ENCODE measurements around the gene ARL6IP4. TPM values are rescaled to one million over a fixed set of nuclear protein-coding genes. Genes with fewer than 3 reads are reported as not detected.

ARL6IP4 gene
- total RNA-seq, 1 experiment from 2014 or later, result 132 TPM

- Histone ChIP-seq H3K23ac (ENCODE audit: insufficient read length, low read depth, low read length) (no peak overlapping the region), H2BK12ac (ENCODE audit: insufficient read length, low read depth, low read length) (no peak overlapping the region), H2BK5ac (ENCODE audit: insufficient read length, low read length) (no peak overlapping the region), H2AFZ (ENCODE audit: low read length) (no peak overlapping the region), H2BK120ac (ENCODE audit: low read depth, low read length, poor library complexity, severe bottlenecking) (no peak overlapping the region), H4K8ac (replicated peaks; ENCODE audit: insufficient read length, low read depth, low read length) (no peak overlapping the region), H3K27ac (ENCODE audit: insufficient read length, low read depth, low read length) (no peak overlapping the region), H2AK5ac (ENCODE audit: insufficient read length, low read length) (no peak overlapping the region), H3K23me2 (ENCODE audit: insufficient read length, low read depth, low read length, poor library complexity, severe bottlenecking) (no peaks in the 10 kb centered on the region), H2BK15ac (ENCODE audit: low read depth, low read length) (no peak overlapping the region), H4K20me1 (ENCODE audit: control insufficient read depth, insufficient read depth, insufficient read length) (no peaks in the 10 kb centered on the region), H2BK20ac (ENCODE audit: low read depth, low read length, poor library complexity, severe bottlenecking) (no peak overlapping the region), H3K9me3 (ENCODE audit: control insufficient read depth, low read depth, low read length) (no peaks in the 10 kb centered on the region), H3K27me3 (ENCODE audit: insufficient read depth, low read length) (no peaks in the 10 kb centered on the region), H3T11ph (ENCODE audit: low read length) (no peak overlapping the region), H4K91ac (ENCODE audit: insufficient read length, low read depth, low read length) (no peak overlapping the region), H3K4me2 (ENCODE audit: insufficient read depth, insufficient read length, low read length) (no peak overlapping the region), H3K79me1 (ENCODE audit: insufficient read depth, low read depth, low read length, poor library complexity, severe bottlenecking) (no peaks in the 10 kb centered on the region), H3K4me1 (ENCODE audit: insufficient read depth, low read length) (no peaks in the 10 kb centered on the region), H3K14ac (ENCODE audit: insufficient read depth, low read length) (no peak overlapping the region; the same call in 1 of the 2 replicates), H3K4ac (ENCODE audit: low read depth, low read length) (no peak overlapping the region), H3K79me2 (ENCODE audit: insufficient read depth, low read length) (no peaks in the 10 kb centered on the region), H3K56ac (ENCODE audit: insufficient read length, low read depth, low read length) (no peak overlapping the region), H4K5ac (ENCODE audit: insufficient read length, low read depth, low read length) (no peak overlapping the region), H3K9ac (ENCODE audit: extremely low read depth, insufficient read length, low read length) (no peak overlapping the region), H3K18ac (ENCODE audit: insufficient read length, low read depth, low read length) (no peak overlapping the region)
- H3K4me1 Mint-ChIP-seq, result no peaks in the 10 kb centered on the region
- TF ChIP-seq, protein P1, sequence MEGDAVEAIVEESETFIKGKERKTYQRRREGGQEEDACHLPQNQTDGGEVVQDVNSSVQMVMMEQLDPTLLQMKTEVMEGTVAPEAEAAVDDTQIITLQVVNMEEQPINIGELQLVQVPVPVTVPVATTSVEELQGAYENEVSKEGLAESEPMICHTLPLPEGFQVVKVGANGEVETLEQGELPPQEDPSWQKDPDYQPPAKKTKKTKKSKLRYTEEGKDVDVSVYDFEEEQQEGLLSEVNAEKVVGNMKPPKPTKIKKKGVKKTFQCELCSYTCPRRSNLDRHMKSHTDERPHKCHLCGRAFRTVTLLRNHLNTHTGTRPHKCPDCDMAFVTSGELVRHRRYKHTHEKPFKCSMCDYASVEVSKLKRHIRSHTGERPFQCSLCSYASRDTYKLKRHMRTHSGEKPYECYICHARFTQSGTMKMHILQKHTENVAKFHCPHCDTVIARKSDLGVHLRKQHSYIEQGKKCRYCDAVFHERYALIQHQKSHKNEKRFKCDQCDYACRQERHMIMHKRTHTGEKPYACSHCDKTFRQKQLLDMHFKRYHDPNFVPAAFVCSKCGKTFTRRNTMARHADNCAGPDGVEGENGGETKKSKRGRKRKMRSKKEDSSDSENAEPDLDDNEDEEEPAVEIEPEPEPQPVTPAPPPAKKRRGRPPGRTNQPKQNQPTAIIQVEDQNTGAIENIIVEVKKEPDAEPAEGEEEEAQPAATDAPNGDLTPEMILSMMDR (conservative IDR thresholded peaks at IDR 0.05), result no peak
- DNase-seq, result no peak
- WGBS (ENCODE audit: extremely low coverage, insufficient read length, low lambda C conversion rate), result no CpG with 5 or more reads among the region's 4 CpGs
- H3K27me3 Mint-ChIP-seq (ENCODE audit: low read depth), result no peaks in the 10 kb centered on the region; the same call in 1 of the 2 replicates
- H3K9me3 Mint-ChIP-seq, result no peaks in the 10 kb centered on the region
- H3K36me3 Mint-ChIP-seq (ENCODE audit: insufficient read depth in 1 of 3, low read depth in 3 of 3), result no peaks in the 10 kb centered on the region
- no peak overlapping the region for H3K4me3 Mint-ChIP-seq
- H3K27ac Mint-ChIP-seq, result no peak overlapping the region; a peak in 1 of 7 replicates
Observed at GRCh38 chr12:122998316-122998715, 17.8 kb downstream of the ARL6IP4 start.
